Sigmoid colon (tissue), 7 donors: ENCODE measurements around the gene ACLY. TPM values are rescaled to one million over a fixed set of nuclear protein-coding genes. Genes with fewer than 3 reads are reported as not detected.
A peak's percentile ranks its signal among the peaks of the same experiment; 100 is the strongest.

Experiments used
- DNase-seq: peaks from one replicate; pipeline ENCODE4 v3.0.0-alpha.2; 2019
- H3K27ac ChIP-seq, 4 donors: fragments of 200-600 bp; sonication (generic); one replicate each; pipeline ENCODE4 v1.5.1; 2016 to 2019; ENCODE audit warnings: mild to moderate bottlenecking in 1 of 4
- H3K27me3 ChIP-seq, 3 donors: fragments of 200-600 bp; sonication (generic); one replicate each; pipeline ENCODE4 v1.5.1; 2019; ENCODE audit warnings: mild to moderate bottlenecking in 1 of 3
- H3K36me3 ChIP-seq, 4 donors: fragments of 200-600 bp; sonication (generic); one replicate each; pipeline ENCODE4 v1.5.1; 2016 to 2019
- H3K4me1 ChIP-seq, 4 donors: fragments of 200-600 bp; sonication (generic); one replicate each; pipeline ENCODE4 v1.5.1; 2017 to 2019
- H3K4me3 ChIP-seq, 4 donors: fragments of 200-600 bp; sonication (generic); one replicate each; pipeline ENCODE4 v1.5.1; 2017 to 2019; ENCODE audit warnings: mild to moderate bottlenecking in 2 of 4, moderate library complexity in 1 of 4
- H3K9me3 ChIP-seq, 4 donors: fragments of 200-600 bp in 3 of 4; sonication (generic) in 3 of 4; one replicate each; pipeline versions ENCODE4 v1.5.1 to v1.6.1; 2013 to 2019
- EP300 ChIP-seq, 4 donors: sonication (generic); formaldehyde crosslinking; IDR thresholded peaks; one replicate each; pipeline ENCODE4 v1.6.1; 2017; ENCODE audit warnings: antibody characterized with exemption in 4 of 4
- POLR2A ChIP-seq, 2 donors: fragments of 450-650 bp; IDR thresholded peaks; one replicate each; pipeline ENCODE4 v1.6.1; 2016; ENCODE audit warnings: antibody characterized with exemption in 2 of 2, mild to moderate bottlenecking in 2 of 2, moderate library complexity in 2 of 2
- POLR2AphosphoS5 ChIP-seq, 4 donors: sonication (generic); formaldehyde crosslinking; IDR thresholded peaks; one replicate each; pipeline ENCODE4 v1.6.1; 2017; ENCODE audit warnings: antibody characterized with exemption in 4 of 4
- WGBS, 2 donors: extraction: QIAGEN DNeasy Blood & Tissue Kit; methylation state at CpG; one replicate each; pipeline ENCODE4 v1.1.7; 2013; 5-methylcytosine and 5-hydroxymethylcytosine counted together
- intact Hi-C: fragments of 100-400 bp; cut with DNase I; formaldehyde crosslinking; loops from one replicate; pipeline ENCODE4 v1.15.1; 2023
- polyA plus RNA-seq, 3 donors: library from polyadenylated mRNA; stranded (reverse); fragments of 200-250 nt; gene quantifications; one replicate each; pipeline ENCODE4 v1.2.3, GENCODE V29; 2013
- total RNA-seq, 4 donors: library from RNA; depleted of rRNA; stranded (reverse); fragments of >200 nt; gene quantifications; one replicate each; pipeline ENCODE4 v1.1.0, GENCODE V29; 2016
- TF ChIP-seq, protein P1 (sequence below), 4 experiments: fragments of 450-650 bp in 3 of 4; fragments of 200-600 bp in 1 of 4; IDR thresholded peaks; one replicate each; pipeline ENCODE4 v1.5.1; 2016 to 2019; ENCODE audit warnings: antibody characterized with exemption in 4 of 4, mild to moderate bottlenecking in 3 of 4, moderate library complexity in 2 of 4
- donor health status: healthy with polysubstance abuse.
- donor health status: Bipolar disorder and iron deficiency.
- donor health status: healthy.

Gene ACLY
- total and polyA plus RNA-seq, 7 donors = 27.0 to 56.2 (median 41.0) TPM

DNA sequence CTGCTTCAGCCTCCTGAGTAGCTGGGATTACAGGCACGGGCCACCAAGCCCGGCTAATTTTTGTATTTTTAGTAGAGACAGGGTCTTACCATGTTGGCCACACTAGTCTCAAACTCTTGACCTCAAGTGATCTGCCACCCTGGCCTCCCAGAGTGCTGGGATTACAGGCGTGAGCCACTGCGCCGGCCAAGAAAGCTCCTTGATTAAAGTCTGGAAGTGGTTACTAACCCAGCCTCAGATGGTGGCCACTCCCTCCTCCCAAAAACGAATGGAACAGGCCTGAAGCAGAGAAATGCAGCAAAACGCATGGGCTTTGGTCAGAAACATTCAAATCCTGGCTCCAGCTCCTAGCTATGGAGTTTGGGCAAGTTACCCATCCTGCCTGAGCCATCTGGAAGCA, 94.7 kb downstream of the ACLY start:
- Histone ChIP-seq H3K4me1 (peaks cover 0 to 6% (median 2%) of the 10 kb centered on the region in 4 donors), H3K27ac (no peak overlapping the region), H3K4me3 (no peak overlapping the region), H3K27me3 (no peaks in the 10 kb centered on the region), H3K9me3 (no peaks in the 10 kb centered on the region), H3K36me3 (peaks cover 5 to 43% (median 9%) of the 10 kb centered on the region in 4 donors)
- intact Hi-C loops = no loop called here
- DNase-seq = no peak
- WGBS, 2 donors = 65% methylated on average over 7 of the region's 7 CpGs
- TF ChIP-seq EP300 (IDR thresholded peaks at IDR 0.05) (no peak), POLR2A (IDR thresholded peaks at IDR 0.05) (no peak), POLR2AphosphoS5 (IDR thresholded peaks at IDR 0.05) (no peak)
- TF ChIP-seq, protein P1, sequence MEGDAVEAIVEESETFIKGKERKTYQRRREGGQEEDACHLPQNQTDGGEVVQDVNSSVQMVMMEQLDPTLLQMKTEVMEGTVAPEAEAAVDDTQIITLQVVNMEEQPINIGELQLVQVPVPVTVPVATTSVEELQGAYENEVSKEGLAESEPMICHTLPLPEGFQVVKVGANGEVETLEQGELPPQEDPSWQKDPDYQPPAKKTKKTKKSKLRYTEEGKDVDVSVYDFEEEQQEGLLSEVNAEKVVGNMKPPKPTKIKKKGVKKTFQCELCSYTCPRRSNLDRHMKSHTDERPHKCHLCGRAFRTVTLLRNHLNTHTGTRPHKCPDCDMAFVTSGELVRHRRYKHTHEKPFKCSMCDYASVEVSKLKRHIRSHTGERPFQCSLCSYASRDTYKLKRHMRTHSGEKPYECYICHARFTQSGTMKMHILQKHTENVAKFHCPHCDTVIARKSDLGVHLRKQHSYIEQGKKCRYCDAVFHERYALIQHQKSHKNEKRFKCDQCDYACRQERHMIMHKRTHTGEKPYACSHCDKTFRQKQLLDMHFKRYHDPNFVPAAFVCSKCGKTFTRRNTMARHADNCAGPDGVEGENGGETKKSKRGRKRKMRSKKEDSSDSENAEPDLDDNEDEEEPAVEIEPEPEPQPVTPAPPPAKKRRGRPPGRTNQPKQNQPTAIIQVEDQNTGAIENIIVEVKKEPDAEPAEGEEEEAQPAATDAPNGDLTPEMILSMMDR (IDR thresholded peaks at IDR 0.05) = no peak

DNA sequence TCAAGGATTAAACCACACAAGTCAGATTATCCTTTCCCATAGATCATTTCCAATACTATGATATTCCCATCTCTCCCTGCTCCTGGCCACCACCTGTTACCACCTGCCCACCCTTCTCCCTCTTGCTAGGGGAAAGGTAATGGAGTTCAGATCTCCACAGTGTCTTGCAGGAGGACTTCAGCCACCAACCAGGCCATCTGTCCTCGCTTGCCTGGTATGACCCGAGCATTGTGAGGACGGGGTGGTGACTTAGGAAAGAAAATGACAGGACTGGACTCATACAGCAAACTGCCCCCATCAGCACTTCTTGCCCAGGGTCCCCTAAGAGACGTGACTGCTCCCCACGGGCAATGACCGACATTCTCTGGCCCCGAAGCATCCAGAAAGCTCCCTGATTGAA, 95.2 kb downstream of the ACLY start:
- no peak overlapping the region for H3K4me3 ChIP-seq
- peaks cover 0 to 6% (median 2%) of the 10 kb centered on the region in 4 donors for H3K4me1 ChIP-seq
- intact Hi-C loops = no loop called here
- H3K9me3 ChIP-seq = no peaks in the 10 kb centered on the region
- no peaks in the 10 kb centered on the region for H3K27me3 ChIP-seq
- no peak for TF ChIP-seq POLR2A (IDR thresholded peaks at IDR 0.05)
- TF ChIP-seq POLR2AphosphoS5 (IDR thresholded peaks at IDR 0.05) = no peak
- TF ChIP-seq, protein P1 (IDR thresholded peaks at IDR 0.05) = no peak
- TF ChIP-seq EP300 (IDR thresholded peaks at IDR 0.05) = no peak
- H3K36me3 ChIP-seq = peaks cover 5 to 38% (median 7%) of the 10 kb centered on the region in 4 donors
- 87 to 88% methylated on average over 7 of the region's 7 CpGs for WGBS, 2 donors
- H3K27ac ChIP-seq = no peak overlapping the region
- no peak for DNase-seq

DNA sequence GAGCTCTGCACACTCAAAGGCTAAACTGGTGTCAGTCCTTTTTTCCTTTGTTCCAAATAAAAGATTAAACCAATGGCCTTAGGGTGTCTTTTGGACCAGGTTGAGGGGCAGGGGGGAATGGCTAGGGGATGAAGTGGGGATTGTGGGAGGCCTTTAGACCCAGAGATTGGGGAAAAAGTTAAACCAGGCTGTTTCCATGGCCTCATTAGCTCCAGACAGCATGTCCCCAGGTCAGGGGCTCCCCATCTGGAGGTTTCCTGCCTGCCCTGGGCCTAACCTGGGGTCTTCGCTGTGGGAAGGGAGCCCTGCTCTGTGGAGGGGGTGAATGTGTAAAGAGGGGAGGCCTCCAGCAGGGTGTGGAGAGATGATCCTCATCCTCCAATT, 95.6 kb downstream of the ACLY start:
- H3K4me3 ChIP-seq = no peak overlapping the region
- no peak overlapping the region for H3K27ac ChIP-seq
- 93 to 98% methylated on average over 1 of the region's 1 CpG for WGBS, 2 donors
- no peaks in the 10 kb centered on the region for H3K9me3 ChIP-seq
- peaks cover 5 to 33% (median 7%) of the 10 kb centered on the region in 4 donors for H3K36me3 ChIP-seq
- TF ChIP-seq POLR2AphosphoS5 (IDR thresholded peaks at IDR 0.05) = no peak
- TF ChIP-seq POLR2A (IDR thresholded peaks at IDR 0.05) = no peak
- TF ChIP-seq EP300 (IDR thresholded peaks at IDR 0.05) = no peak
- TF ChIP-seq, protein P1 (IDR thresholded peaks at IDR 0.05) = no peak
- H3K4me1 ChIP-seq = peaks cover 0 to 6% (median 2%) of the 10 kb centered on the region in 4 donors
- no peak for DNase-seq
- no peaks in the 10 kb centered on the region for H3K27me3 ChIP-seq
- intact Hi-C loops = no loop called here

DNA sequence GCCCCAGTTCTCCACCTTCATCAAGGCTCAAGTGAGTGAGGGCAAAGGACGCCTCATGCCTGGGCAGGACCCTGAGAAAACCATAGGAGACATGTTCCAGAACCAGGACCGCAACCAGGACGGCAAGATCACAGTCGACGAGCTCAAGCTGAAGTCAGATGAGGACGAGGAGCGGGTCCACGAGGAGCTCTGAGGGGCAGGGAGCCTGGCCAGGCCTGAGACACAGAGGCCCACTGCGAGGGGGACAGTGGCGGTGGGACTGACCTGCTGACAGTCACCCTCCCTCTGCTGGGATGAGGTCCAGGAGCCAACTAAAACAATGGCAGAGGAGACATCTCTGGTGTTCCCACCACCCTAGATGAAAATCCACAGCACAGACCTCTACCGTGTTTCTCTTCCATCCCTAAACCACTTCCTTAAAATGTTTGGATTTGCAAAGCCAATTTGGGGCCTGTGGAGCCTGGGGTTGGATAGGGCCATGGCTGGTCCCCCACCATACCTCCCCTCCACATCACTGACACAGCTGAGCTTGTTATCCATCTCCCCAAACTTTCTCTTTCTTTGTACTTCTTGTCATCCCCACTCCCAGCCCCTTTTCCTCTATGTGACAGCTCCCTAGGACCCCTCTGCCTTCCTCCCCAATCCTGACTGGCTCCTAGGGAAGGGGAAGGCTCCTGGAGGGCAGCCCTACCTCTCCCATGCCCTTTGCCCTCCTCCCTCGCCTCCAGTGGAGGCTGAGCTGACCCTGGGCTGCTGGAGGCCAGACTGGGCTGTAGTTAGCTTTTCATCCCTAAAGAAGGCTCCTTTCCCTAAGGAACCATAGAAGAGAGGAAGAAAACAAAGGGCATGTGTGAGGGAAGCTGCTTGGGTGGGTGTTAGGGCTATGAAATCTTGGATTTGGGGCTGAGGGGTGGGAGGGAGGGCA, 96.3 kb downstream of the ACLY start:
- intact Hi-C loops = no loop called here
- H3K4me1 ChIP-seq = peaks cover 0 to 2% (median under 1%) of the 10 kb centered on the region in 4 donors
- WGBS, 2 donors = 79 to 80% methylated on average over 12 of the region's 12 CpGs
- H3K4me3 ChIP-seq = no peak overlapping the region
- H3K9me3 ChIP-seq = no peaks in the 10 kb centered on the region
- TF ChIP-seq EP300 (IDR thresholded peaks at IDR 0.05) (no peak), POLR2AphosphoS5 (IDR thresholded peaks at IDR 0.05) (peak in 1 of 4 donors; percentile 11)
- H3K27ac ChIP-seq = no peak overlapping the region
- peaks cover 5 to 27% (median 6%) of the 10 kb centered on the region in 4 donors for H3K36me3 ChIP-seq
- no peaks in the 10 kb centered on the region for H3K27me3 ChIP-seq
- no peak for DNase-seq

DNA sequence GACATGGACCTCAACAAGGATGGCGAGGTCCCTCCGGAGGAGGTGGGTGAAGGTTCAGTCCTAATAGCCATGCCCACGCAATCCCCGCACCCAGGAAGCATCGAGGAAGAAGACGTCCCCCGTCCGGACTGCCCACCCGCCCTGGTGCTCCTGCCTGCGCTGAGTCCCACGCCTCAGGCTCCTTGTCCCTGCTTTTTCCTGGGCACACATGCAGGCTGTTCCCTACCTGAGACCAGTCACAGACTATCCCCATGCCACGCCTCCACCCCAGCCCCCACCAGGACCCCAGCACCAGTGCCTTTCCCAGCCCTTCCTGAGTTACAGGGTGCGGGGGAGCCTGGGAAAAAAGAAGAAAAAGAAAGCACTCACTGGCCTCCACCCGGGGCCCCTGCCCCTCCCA, 97.0 kb downstream of the ACLY start:
- Histone ChIP-seq H3K27ac (no peak overlapping the region), H3K27me3 (no peaks in the 10 kb centered on the region), H3K36me3 (peaks cover 4 to 20% (median 6%) of the 10 kb centered on the region in 4 donors), H3K9me3 (no peaks in the 10 kb centered on the region), H3K4me1 (no peaks in the 10 kb centered on the region), H3K4me3 (no peak overlapping the region)
- TF ChIP-seq EP300 (IDR thresholded peaks at IDR 0.05) = no peak
- TF ChIP-seq POLR2AphosphoS5 (IDR thresholded peaks at IDR 0.05) = no peak
- TF ChIP-seq POLR2A (IDR thresholded peaks at IDR 0.05) = no peak
- TF ChIP-seq, protein P1 (IDR thresholded peaks at IDR 0.05) = no peak
- WGBS, 2 donors = 77 to 89% methylated on average over 14 of the region's 14 CpGs
- no peak for DNase-seq
- intact Hi-C loops = no loop called here
